ENCODE results near the gene CCNF.

GRCh38 chr16:2427526-2427925 is 1.7 kb upstream of the CCNF start:
- TF ChIP-seq, protein P1, sequence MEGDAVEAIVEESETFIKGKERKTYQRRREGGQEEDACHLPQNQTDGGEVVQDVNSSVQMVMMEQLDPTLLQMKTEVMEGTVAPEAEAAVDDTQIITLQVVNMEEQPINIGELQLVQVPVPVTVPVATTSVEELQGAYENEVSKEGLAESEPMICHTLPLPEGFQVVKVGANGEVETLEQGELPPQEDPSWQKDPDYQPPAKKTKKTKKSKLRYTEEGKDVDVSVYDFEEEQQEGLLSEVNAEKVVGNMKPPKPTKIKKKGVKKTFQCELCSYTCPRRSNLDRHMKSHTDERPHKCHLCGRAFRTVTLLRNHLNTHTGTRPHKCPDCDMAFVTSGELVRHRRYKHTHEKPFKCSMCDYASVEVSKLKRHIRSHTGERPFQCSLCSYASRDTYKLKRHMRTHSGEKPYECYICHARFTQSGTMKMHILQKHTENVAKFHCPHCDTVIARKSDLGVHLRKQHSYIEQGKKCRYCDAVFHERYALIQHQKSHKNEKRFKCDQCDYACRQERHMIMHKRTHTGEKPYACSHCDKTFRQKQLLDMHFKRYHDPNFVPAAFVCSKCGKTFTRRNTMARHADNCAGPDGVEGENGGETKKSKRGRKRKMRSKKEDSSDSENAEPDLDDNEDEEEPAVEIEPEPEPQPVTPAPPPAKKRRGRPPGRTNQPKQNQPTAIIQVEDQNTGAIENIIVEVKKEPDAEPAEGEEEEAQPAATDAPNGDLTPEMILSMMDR (tag by site-specific recombination; IDR thresholded peaks at IDR 0.05) = no peak
- TF ChIP-seq EGR2 (tag by site-specific recombination; IDR thresholded peaks at IDR 0.05; ENCODE audit: low read depth) (no peak), REST (tag by site-specific recombination; IDR thresholded peaks at IDR 0.05) (no peak), YY1 (tag by site-specific recombination; IDR thresholded peaks at IDR 0.05) (no peak), ZNF202 (tag by site-specific recombination; IDR thresholded peaks at IDR 0.05; ENCODE audit: borderline replicate concordance) (no peak), HOXA7 (CRISPR knock-in tag; IDR thresholded peaks at IDR 0.05; ENCODE audit: borderline replicate concordance) (no peak), ZNF558 (tag by site-specific recombination; IDR thresholded peaks at IDR 0.05) (no peak), ZNF747 (tag by site-specific recombination; IDR thresholded peaks at IDR 0.05) (no peak), ZNF501 (tag by site-specific recombination; IDR thresholded peaks at IDR 0.05) (no peak)
- TF ChIP-seq, protein P2, sequence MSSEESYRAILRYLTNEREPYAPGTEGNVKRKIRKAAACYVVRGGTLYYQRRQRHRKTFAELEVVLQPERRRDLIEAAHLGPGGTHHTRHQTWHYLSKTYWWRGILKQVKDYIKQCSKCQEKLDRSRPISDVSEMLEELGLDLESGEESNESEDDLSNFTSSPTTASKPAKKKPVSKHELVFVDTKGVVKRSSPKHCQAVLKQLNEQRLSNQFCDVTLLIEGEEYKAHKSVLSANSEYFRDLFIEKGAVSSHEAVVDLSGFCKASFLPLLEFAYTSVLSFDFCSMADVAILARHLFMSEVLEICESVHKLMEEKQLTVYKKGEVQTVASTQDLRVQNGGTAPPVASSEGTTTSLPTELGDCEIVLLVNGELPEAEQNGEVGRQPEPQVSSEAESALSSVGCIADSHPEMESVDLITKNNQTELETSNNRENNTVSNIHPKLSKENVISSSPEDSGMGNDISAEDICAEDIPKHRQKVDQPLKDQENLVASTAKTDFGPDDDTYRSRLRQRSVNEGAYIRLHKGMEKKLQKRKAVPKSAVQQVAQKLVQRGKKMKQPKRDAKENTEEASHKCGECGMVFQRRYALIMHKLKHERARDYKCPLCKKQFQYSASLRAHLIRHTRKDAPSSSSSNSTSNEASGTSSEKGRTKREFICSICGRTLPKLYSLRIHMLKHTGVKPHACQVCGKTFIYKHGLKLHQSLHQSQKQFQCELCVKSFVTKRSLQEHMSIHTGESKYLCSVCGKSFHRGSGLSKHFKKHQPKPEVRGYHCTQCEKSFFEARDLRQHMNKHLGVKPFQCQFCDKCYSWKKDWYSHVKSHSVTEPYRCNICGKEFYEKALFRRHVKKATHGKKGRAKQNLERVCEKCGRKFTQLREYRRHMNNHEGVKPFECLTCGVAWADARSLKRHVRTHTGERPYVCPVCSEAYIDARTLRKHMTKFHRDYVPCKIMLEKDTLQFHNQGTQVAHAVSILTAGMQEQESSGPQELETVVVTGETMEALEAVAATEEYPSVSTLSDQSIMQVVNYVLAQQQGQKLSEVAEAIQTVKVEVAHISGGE (tag by site-specific recombination; conservative IDR thresholded peaks at IDR 0.05; ENCODE audit: low read depth) = no peak

All from HEK293 (cell line).